Activated naive CD4-positive, alpha-beta T cell treated with anti-CD3 and anti-CD28 coated beads for 36 hours (primary cell): ENCODE measurements around the gene MYO1E. TPM values are rescaled to one million over a fixed set of nuclear protein-coding genes. Genes with fewer than 3 reads are reported as not detected.

Experiments
- CTCF ChIA-PET: fragments of 350-600 bp; sonication (Branson Sonifier 250); formaldehyde crosslinking; loops from one replicate; lab custom pipeline; 2021; ENCODE audit warnings: antibody characterized with exemption; lab: Charles Lee
- DNase-seq: peaks from one replicate; pipeline ENCODE4 v3.0.0-alpha.2; 2020
- H3K27ac Mint-ChIP-seq: one replicate; pipeline ENCODE4 v1.8.0; 2021; ENCODE audit warnings: mild to moderate bottlenecking, mixed read lengths
- H3K27me3 Mint-ChIP-seq: one replicate; pipeline ENCODE4 v1.8.0; 2021; ENCODE audit warnings: low read depth, mixed read lengths
- H3K36me3 Mint-ChIP-seq: one replicate; pipeline ENCODE4 v1.8.0; 2021; ENCODE audit warnings: low read depth, mixed read lengths
- H3K4me1 Mint-ChIP-seq: one replicate; pipeline ENCODE4 v1.8.0; 2021; ENCODE audit warnings: low read depth, mixed read lengths
- H3K4me3 Mint-ChIP-seq: one replicate; pipeline ENCODE4 v1.8.0; 2021; ENCODE audit warnings: mild to moderate bottlenecking, moderate library complexity, mixed read lengths
- H3K9me3 Mint-ChIP-seq: one replicate; pipeline ENCODE4 v1.8.0; 2021; ENCODE audit warnings: mixed read lengths
- intact Hi-C: fragments of 100-400 bp; cut with micrococcal nuclease; formaldehyde crosslinking; loops from one replicate; pipeline ENCODE4 v1.15.1; 2023
- total RNA-seq, 2 experiments: library from RNA; stranded (reverse); gene quantifications; one replicate each; pipeline ENCODE4 v1.2.3, GENCODE V29; 2021

Gene MYO1E
- total RNA-seq, 2 experiments from 2014 or later: 1.4 to 2.9 TPM

- Mint-ChIP-seq H3K4me1 (peaks cover 4% of the 10 kb centered on the region), H3K27ac (no peak overlapping the region), H3K27me3 (no peaks in the 10 kb centered on the region), H3K9me3 (no peaks in the 10 kb centered on the region), H3K4me3 (no peak overlapping the region), H3K36me3 (no peaks in the 10 kb centered on the region)
- DNase-seq: no peak
- intact Hi-C loops: no loop called here
- CTCF ChIA-PET: no interaction called here
Observed at GRCh38 chr15:59326856-59327255, 45.8 kb downstream of the MYO1E start.

- H3K27me3 Mint-ChIP-seq: no peaks in the 10 kb centered on the region
- CTCF ChIA-PET: no interaction called here
- H3K9me3 Mint-ChIP-seq: peaks cover 3% of the 10 kb centered on the region
- intact Hi-C loops: no loop called here
- no peaks in the 10 kb centered on the region for H3K36me3 Mint-ChIP-seq
- H3K4me3 Mint-ChIP-seq: no peak overlapping the region
- DNase-seq: no peak
- H3K4me1 Mint-ChIP-seq: peaks cover 4% of the 10 kb centered on the region
- no peak overlapping the region for H3K27ac Mint-ChIP-seq
Observed at GRCh38 chr15:59322056-59322759, 50.5 kb downstream of the MYO1E start.

GRCh38 chr15:59321000-59321689 lies 51.5 kb downstream of the MYO1E start:
- intact Hi-C loops: no loop called here

GRCh38 chr15:59317211-59317610 lies 55.5 kb downstream of the MYO1E start:
- no peaks in the 10 kb centered on the region for H3K27me3 Mint-ChIP-seq
- H3K4me1 Mint-ChIP-seq: peaks cover 1% of the 10 kb centered on the region
- H3K27ac Mint-ChIP-seq: no peak overlapping the region
- DNase-seq: no peak
- CTCF ChIA-PET: no interaction called here
- no peak overlapping the region for H3K4me3 Mint-ChIP-seq
- H3K9me3 Mint-ChIP-seq: peaks cover 3% of the 10 kb centered on the region
- H3K36me3 Mint-ChIP-seq: no peaks in the 10 kb centered on the region
- intact Hi-C loops: no loop called here

More at GRCh38 chr15:59321000-59321689, 51.5 kb downstream of the MYO1E start:
- Mint-ChIP-seq H3K4me3 (no peak overlapping the region), H3K36me3 (no peaks in the 10 kb centered on the region), H3K27ac (no peak overlapping the region), H3K9me3 (peaks cover 3% of the 10 kb centered on the region), H3K4me1 (peaks cover 4% of the 10 kb centered on the region), H3K27me3 (no peaks in the 10 kb centered on the region)
- CTCF ChIA-PET: interaction anchor here (0.5 kb wide), 1 partner anchor 94 kb away, joined by 3 read pairs; no protein-coding TSS in a partner anchor
- no peak for DNase-seq

GRCh38 chr15:59315914-59316451 lies 56.7 kb downstream of the MYO1E start:
- Mint-ChIP-seq H3K4me3 (no peak overlapping the region), H3K9me3 (no peaks in the 10 kb centered on the region), H3K36me3 (no peaks in the 10 kb centered on the region), H3K4me1 (no peaks in the 10 kb centered on the region), H3K27ac (no peak overlapping the region), H3K27me3 (no peaks in the 10 kb centered on the region)
- intact Hi-C loops: no loop called here
- CTCF ChIA-PET: interaction anchor here (0.7 kb wide), 1 partner anchor 269 kb away, joined by 3 read pairs; no protein-coding TSS in a partner anchor
- no peak for DNase-seq

GRCh38 chr15:59313641-59314332 lies 58.9 kb downstream of the MYO1E start:
- no peaks in the 10 kb centered on the region for H3K9me3 Mint-ChIP-seq
- no peaks in the 10 kb centered on the region for H3K27me3 Mint-ChIP-seq
- H3K36me3 Mint-ChIP-seq: no peaks in the 10 kb centered on the region
- no peak overlapping the region for H3K4me3 Mint-ChIP-seq
- no peak for DNase-seq
- CTCF ChIA-PET: no interaction called here
- intact Hi-C loops: no loop called here
- no peaks in the 10 kb centered on the region for H3K4me1 Mint-ChIP-seq
- H3K27ac Mint-ChIP-seq: no peak overlapping the region

- no peaks in the 10 kb centered on the region for H3K9me3 Mint-ChIP-seq
- H3K36me3 Mint-ChIP-seq: no peaks in the 10 kb centered on the region
- CTCF ChIA-PET: no interaction called here
- intact Hi-C loops: no loop called here
- H3K27me3 Mint-ChIP-seq: no peaks in the 10 kb centered on the region
- H3K4me1 Mint-ChIP-seq: no peaks in the 10 kb centered on the region
- H3K4me3 Mint-ChIP-seq: no peak overlapping the region
- H3K27ac Mint-ChIP-seq: no peak overlapping the region
- no peak for DNase-seq
Observed at GRCh38 chr15:59312205-59312604, 60.5 kb downstream of the MYO1E start.

- Mint-ChIP-seq H3K4me1 (no peaks in the 10 kb centered on the region), H3K36me3 (no peaks in the 10 kb centered on the region), H3K9me3 (no peaks in the 10 kb centered on the region), H3K27ac (no peak overlapping the region), H3K4me3 (no peak overlapping the region), H3K27me3 (no peaks in the 10 kb centered on the region)
- CTCF ChIA-PET: no interaction called here
- intact Hi-C loops: no loop called here
- no peak for DNase-seq
Observed at GRCh38 chr15:59311195-59311594, 61.5 kb downstream of the MYO1E start.

- Mint-ChIP-seq H3K4me3 (no peak overlapping the region), H3K27ac (no peak overlapping the region), H3K27me3 (no peaks in the 10 kb centered on the region), H3K9me3 (no peaks in the 10 kb centered on the region), H3K4me1 (no peaks in the 10 kb centered on the region), H3K36me3 (no peaks in the 10 kb centered on the region)
- CTCF ChIA-PET: no interaction called here
- intact Hi-C loops: no loop called here
- DNase-seq: no peak
Observed at GRCh38 chr15:59309405-59309804, 63.3 kb downstream of the MYO1E start.

GRCh38 chr15:59307165-59307537 lies 65.5 kb downstream of the MYO1E start:
- H3K27me3 Mint-ChIP-seq: no peaks in the 10 kb centered on the region
- H3K4me1 Mint-ChIP-seq: no peaks in the 10 kb centered on the region
- H3K4me3 Mint-ChIP-seq: no peak overlapping the region
- H3K27ac Mint-ChIP-seq: no peak overlapping the region
- H3K9me3 Mint-ChIP-seq: no peaks in the 10 kb centered on the region
- CTCF ChIA-PET: no interaction called here
- H3K36me3 Mint-ChIP-seq: no peaks in the 10 kb centered on the region
- DNase-seq: no peak
- intact Hi-C loops: no loop called here

- no peaks in the 10 kb centered on the region for H3K4me1 Mint-ChIP-seq
- no peaks in the 10 kb centered on the region for H3K27me3 Mint-ChIP-seq
- no peaks in the 10 kb centered on the region for H3K9me3 Mint-ChIP-seq
- DNase-seq: no peak
- no peaks in the 10 kb centered on the region for H3K36me3 Mint-ChIP-seq
- CTCF ChIA-PET: no interaction called here
- no peak overlapping the region for H3K27ac Mint-ChIP-seq
- H3K4me3 Mint-ChIP-seq: no peak overlapping the region
- intact Hi-C loops: no loop called here
Observed at GRCh38 chr15:59306520-59307164, 66.0 kb downstream of the MYO1E start.

GRCh38 chr15:59304807-59305206 lies 67.9 kb downstream of the MYO1E start:
- Mint-ChIP-seq H3K9me3 (no peaks in the 10 kb centered on the region), H3K4me1 (peaks cover 17% of the 10 kb centered on the region), H3K36me3 (no peaks in the 10 kb centered on the region), H3K27me3 (no peaks in the 10 kb centered on the region), H3K4me3 (no peak overlapping the region), H3K27ac (no peak overlapping the region)
- intact Hi-C loops: no loop called here
- CTCF ChIA-PET: no interaction called here
- DNase-seq: no peak
